ENCODE data around the gene DCAF17. TPM values are rescaled to one million over a fixed set of nuclear protein-coding genes. Genes with fewer than 3 reads are reported as not detected.
A peak's percentile ranks its signal among the peaks of the same experiment; 100 is the strongest.
"Not testable (repeated sequence)": the region's sequence is repeated elsewhere in the genome, so short reads cannot be mapped to it uniquely, and the experiment has no call there.

DCAF17 gene
- total RNA-seq, 1 donor from 2014 or later, result 6.9 TPM

DNA sequence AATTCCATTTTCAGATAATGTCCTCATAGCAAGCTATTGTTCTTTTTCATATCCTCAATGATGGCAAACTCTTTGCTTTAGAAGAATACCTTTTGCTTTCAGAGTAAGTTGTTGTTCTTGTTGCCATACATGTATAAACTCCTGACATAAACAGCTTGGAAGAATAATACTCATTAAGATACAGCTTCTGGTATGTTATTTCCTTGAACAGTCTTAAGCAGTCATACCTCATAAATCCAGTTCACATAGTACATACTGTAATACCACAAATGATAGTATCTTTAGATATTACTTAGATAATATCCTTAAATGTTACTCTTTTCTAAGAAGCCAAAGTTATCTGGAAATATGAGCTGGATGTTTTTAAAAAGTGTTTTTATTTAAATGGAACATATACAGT lies 23.4 kb upstream of the DCAF17 start:
- ATAC-seq, result no peak
- no peak for DNase-seq (ENCODE audit: low spot score)

DNA sequence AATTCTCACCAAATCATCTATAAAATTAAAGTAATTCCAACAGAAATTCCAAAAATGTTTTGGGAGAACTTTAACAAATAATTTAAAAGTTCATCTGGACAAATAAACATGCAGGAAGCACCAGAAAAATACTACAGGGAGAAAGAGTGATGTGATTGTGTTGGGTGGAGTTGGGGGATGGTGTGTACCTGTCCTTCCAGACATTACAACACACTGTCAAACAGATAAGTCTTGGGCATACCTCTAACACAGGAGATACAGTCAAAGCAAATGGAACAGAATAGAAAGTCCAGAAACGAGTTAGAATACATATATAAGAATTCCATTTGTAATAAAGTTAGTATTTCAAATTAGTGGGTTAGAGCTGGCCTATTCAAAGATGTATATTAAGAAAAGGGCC lies 22.8 kb upstream of the DCAF17 start:
- ATAC-seq (peak; percentile 49), DNase-seq (ENCODE audit: low spot score) (no peak)

DNA sequence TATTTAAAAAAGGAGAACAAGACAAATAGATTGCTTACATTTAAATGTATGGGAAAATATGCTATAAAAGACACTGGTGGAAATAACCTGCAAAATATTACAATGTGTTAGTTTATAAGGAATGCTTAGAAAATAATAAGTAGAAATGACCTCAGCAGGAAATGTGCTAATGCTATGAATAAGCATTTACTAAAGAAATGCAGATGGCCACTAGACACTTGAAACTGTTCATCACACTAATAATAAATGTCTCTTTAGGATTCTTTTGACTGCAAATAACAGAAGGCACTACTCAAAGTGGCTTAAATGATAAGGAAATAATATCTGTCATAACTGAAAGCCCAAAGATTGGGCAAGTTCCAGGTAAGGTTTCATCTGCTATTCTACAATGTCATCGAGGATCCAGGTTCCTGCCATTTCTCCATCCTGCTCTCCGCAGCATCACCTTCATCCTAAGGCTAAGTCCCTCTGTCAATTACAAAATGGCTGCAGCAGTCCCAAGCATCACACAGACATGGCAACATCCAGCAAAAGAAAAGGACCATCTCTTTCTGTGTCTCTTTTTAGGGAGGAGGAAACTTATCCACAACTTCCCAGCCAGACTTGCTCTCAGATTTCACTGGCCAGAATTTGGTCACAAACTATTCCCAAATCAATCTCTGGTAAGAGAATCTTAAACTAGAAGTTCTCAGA lies 22.1 kb upstream of the DCAF17 start:
- ATAC-seq, result no peak
- DNase-seq (ENCODE audit: low spot score), result no peak

DNA sequence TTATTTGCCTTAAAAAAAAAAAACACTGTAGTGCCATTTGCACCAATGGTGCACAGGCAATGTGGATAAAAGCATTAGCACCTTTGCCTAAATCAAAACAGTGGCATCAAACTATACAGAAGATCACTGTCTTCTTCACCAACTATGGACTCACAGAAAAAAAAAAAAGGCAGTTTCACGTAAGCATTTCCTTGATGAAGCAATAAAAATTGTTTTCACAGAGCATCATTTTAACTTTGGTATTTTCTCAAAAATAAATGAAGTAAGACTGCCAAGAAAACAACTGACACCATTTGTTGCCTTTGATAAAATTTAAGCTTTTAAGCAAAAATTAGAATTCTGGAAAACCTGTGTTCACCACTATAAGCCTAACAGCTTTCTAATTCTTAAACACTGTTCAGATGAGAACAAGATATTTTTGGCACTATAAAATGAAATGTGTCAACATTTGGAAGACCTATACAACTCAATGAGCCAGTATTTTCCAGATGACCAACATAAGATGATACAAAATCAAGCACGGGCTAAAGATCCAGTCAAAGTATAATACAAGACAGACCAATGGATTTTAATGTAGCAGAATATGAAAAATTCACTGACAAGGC lies 21.4 kb upstream of the DCAF17 start:
- DNase-seq (ENCODE audit: low spot score), result no peak
- no peak for ATAC-seq

DNA sequence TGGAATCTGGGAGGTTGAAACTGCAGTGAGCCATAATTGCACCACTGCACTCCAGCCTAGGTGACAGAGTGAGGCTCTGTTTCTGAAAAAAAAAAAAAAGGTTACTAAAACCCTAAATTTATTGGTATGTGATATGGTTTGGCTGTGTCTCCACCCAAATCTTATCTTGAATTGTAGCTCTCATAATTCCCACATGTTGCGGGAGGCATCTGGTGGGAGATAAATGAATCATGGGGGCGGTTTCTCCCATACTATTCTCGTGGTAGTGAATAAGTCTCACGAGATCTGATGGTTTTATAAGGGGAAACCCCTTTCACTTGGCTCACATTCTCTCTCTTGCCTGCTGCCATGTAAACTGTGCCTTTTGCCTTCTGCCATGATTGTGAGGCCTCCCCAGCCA lies 19.4 kb upstream of the DCAF17 start:
- DNase-seq (ENCODE audit: low spot score); ATAC-seq: not testable (repeated sequence)

DNA sequence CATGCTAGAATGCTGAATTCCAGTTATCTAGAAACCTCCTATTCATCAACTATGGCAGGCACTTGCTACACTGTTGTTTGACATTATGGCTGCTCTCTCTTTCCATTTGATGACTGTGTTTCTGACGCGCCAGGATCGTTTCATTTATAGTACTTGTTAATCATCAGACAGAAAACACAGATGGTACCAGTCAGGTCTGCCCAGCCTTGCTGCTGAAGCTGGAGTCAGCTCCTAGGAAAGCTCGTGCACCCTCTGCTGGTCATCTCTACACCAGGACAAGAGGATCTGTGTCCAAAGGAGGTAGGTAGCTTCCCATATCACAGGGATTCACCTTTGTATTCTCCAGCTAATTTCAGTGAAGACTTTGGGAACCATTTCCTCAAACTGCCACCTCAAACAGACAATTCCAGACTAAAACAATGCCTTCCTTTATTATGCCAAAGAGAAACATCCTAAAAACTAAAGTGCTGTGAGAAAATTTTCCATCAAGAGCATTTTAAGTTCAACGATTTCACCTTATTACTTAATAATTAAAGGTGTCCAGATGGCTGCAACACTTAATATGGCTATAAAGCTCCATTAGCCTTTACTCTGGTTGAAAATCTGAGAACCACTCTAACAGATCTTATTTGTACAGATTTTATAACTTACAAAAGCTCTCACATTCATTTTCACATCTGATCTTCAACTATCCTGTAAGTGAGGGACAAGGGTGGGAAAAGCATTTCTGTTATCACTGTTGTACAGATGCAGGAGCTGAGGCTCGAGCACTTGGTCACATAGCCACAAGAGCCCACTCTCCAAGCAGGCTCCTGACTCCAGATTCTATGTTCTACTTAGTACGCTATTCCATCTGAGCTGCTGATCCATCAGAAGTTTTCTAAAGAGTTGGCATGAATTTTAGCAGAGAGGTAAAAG lies 17.8 kb upstream of the DCAF17 start:
- peak; percentile 100 for ATAC-seq
- peak; percentile 88 for DNase-seq (ENCODE audit: low spot score)

DNA sequence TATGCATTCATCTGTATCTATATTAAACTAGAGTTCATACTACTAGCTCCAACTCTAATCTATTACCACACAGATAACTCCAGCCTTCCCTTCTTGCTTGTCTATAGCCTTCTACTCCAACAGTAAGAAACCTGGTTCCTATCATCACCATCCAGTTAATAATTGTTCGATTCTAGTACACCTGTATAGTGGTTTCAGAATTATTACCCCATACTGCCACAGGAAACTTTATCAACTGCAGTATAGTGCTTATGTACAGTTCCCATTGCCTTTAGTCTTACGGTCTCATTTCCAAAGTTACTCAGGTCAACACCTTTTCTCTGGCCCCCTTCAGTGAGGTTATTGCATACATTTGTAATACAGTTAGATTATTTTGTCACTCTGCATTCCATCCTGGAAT lies 14.7 kb upstream of the DCAF17 start:
- DNase-seq (ENCODE audit: low spot score) (no peak), ATAC-seq (no peak)

DNA sequence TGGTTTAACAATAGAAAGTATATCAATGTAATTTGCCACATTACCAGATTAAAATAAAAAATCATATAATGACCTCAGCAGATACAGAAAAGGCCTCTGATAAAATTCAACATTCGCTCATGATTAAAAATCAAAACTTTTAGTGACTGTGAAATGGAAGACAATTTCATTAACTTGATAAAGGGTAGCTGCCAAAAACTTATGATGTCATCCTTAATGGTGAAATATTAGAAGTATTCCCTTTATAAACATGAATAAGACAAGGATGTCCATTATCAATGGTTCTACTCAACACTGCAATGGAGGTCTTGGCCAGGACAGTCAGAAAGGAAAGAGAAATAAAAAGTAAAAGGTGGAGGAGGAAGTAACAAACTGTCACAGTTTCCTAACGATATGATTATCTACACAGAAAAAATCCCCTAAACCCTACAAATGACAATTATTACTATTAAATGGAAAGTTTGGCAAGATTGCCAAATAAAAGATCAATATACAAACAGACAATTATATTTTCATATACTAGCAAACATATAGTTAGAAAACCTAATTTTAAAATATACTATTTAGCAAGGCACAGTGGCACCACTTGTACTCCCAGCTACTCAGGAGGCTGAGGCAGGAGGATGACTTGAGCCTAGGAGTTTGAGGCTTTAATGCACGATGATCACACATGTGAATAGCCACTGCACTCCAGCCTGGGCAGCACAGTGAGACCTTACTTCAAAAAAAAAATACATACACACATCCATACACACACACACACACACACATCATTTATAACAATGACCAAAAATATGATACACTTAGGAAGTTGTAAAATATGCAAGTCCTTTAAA lies 13.1 kb upstream of the DCAF17 start:
- DNase-seq (ENCODE audit: low spot score) (no peak), ATAC-seq (no peak)

DNA sequence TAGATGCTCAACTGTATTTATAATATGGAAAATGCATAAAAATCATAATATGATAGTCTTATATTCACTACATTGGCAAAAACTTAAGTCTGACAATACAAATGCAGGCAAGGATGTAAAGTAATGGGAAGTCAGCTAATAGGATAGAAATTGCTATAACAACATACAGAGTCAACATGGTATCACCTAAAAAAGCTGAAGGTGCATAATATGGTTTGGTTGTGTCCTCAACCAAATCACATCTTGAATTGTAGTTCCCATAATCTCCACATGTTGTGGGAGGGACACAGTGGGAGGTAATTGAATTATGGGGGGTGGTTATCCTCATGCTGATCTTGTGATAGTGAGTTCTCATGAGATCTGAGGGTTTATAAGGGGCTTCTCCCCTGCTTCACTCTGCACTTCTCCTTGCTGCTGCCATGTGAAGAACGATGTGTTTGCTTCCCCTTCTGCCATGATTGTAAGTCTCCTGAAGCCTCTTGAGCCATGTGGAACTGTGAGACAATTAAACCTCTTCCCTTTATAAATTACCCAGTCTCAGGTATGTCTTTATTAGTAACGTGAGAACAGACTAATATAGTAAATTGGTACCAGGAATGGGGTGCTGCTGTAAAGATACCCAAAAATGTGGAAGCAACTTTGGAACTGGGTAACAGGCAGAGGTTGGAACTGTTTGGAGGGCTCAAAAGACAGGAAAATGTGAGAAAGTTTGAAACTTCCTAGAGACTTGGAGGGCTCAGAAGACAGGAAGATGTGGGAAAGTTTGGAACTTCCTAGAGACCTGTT lies 11.1 kb upstream of the DCAF17 start:
- not testable (repeated sequence) for DNase-seq (ENCODE audit: low spot score); ATAC-seq

DNA sequence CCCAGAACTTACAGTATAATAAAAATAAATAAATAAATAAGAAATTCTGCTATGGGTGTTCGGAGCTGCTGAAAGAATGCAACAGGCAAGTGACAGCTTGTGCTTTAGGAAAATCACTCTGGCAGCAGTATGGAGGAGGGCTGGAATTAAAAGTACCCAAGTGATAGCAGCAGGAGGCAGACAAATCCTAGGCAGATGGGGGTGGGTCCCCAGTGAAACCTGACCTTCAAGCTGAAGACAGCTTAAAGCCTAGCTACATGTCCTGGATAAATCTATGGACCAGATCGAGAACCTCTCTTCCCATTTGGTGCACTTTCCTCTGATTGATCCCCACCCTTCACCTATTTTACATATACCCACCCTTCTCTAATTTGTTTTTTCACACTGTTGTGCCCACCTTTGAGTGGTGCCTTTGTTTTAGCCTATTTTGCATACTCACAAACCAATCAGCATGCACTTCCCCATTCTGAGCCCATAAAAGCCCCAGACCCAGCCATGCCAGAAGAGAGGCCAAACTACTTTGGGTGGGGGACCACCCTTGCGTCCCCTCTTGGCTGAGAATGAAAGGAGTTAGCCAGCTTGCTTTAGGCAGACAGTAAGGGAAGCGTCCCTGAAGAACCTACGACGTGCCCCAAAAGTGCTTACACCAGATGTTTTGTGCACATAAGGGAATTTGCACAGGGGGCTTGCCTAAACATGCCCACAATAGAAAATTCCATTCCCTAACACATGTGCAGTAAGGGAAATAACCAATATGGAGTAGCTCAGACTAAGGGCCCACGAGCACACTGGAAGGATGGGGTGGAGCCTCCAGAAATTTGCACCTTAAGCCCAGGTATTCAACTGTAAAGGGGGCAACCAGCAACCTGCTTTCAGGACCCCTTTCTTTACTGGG lies 3.3 kb upstream of the DCAF17 start:
- ATAC-seq (no peak), DNase-seq (ENCODE audit: low spot score) (no peak)

DNA sequence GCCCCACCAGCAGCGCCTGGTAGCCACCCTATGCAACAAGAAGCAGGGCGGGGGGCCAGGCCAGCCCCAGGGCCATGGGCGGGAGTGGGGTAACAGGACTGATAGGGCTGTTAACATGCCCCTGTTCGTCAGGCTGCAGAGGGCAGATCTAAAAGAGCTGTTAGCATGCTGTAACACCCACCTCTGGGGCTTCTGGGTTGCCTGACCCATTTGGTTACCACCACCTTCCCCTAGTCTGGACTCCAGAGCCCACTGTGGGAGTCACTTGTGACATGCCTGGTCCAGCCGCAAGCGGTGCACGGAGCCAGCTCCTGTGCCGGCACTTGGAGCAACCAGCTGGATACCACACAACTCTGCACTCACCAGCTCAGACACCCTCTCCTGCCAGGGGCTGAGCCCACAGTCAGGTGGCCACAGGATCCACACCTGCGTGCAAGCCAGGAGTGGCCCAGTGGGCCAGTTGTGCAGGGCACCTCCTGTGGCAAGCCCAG lies 2.3 kb upstream of the DCAF17 start:
- ATAC-seq (no peak), DNase-seq (ENCODE audit: low spot score) (no peak)

DNA sequence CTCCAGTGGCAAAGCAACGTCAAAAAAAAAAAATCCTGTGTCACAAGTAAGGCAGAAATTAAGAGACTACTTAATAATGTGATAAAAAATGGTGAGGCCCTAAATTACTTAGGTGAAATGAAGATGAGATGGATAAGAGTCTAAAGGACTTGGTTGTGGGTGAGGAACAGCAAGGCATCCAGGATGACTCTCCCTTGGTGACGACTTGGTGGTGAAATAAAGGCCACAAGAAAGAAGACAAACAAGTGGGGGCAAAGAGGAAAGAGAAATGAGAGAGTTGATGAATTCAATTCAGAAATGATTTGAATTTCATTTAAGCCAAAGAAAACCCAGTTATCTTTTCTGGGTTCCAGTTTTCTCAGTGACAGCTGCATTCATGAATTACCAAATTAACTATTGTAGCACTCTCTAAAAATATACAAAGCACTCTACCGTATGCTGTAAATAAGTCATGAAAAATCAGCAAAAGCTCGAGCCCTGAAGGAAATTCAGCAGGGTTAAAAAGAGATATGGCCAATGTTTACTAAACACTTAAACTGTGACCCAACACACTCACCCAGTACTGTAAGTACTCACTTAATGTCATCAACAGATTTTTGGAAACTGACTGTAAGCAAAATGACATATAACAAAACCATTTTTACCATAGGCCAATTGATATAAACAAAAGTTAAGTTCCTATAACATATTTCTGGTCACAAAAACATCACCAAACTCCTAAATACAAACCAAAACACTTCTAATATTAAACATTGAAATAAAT lies 1.6 kb upstream of the DCAF17 start:
- no peak for DNase-seq (ENCODE audit: low spot score)
- no peak for ATAC-seq

DNA sequence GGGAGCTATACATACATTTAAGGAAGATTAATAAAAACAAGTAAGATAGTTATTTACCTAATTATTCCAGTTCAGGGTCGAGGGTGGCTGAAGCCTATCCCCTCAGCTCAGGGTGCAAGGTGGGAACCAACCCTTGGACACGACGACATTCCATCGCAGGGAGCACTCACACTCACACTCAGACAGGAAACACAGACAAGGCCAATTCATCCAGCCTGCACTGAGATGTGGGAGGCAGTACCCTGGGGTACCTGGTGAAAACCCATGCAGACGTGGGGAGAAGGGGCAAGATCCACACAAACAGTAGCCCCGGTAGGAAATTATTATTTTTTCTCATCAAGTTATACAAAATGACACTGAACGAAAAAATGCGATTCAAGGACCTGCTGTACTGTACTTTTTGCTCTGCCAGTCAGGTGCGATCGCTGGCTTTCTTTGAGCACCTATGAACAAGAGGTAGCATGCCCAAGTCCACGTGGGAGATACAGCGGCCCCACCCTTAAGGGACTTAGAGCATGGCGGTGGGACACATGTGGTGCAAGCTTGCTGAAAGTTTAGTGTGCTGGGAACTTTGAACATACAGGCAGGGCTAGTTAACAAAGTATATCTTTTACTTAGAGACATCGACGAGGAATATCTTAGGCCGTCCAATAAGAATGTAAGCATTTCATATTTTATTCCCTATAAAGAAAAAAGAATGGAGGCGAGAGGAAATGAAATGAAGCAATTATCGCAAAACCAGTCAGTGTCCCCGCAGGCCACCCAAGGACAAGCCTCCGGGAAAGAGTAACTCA lies 860 bp upstream of the DCAF17 start:
- ATAC-seq (no peak), DNase-seq (ENCODE audit: low spot score) (no peak)

DNA sequence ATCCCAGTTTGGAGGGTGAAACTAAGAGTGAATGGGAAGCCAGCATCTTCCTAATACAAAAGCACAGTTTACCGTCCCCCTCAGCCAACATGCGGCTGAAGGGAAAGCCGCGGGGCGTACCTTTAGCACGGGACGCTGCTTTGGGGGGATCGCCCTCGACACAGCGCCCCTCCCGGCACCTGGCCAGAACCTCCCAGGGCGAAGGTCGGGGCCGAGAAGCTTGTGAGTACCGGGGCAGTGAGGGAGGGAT lies 338 bp upstream of the DCAF17 start, which contains the start of gene METTL8:
METTL8 (minus strand) TSS at position 228 of the 250 bp plus-strand sequence. CDS start 41,805 bp downstream, outside the sequence.
- DNase-seq (ENCODE audit: low spot score), result no peak
- no peak for ATAC-seq

DNA sequence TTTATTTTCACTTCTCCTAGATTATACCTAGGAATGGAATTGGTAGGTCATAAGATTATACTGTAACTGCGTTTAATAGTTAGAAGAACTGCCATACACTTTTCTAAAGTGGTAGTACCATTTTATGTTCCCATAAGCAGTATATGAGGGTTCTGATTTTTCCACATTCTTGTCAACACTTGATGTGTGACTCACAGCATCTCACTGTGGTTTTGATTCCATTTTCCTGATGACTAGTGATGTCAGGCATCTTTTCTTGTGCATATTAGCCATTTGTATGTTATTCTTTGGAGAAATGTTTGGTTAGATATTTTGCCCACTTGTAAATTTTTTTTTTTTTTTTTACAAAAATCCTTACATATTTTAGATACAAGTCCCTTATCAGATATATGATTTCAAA lies 2.3 kb downstream of the DCAF17 start:
- ATAC-seq (no peak), DNase-seq (ENCODE audit: low spot score) (no peak)

DNA sequence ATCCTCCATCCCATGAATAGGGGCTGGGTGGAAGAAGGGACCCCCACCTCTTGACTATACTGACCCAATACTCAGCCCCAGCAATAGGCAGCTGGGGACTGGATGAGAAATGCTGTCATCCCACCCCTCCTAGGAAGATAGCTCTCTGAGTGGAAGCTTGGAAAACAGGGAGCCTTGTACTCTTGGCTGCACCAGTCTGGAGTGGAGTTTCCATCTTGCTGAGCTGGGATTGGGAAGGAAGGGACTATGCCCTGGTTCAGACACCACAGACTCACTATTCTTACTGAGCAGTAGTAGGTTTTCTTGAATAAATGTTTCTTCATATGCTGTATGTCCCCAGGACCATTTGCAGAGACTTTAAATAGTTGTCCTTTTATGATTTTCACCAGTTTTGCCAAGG lies 7.4 kb downstream of the DCAF17 start:
- no peak for DNase-seq (ENCODE audit: low spot score)
- ATAC-seq, result no peak

DNA sequence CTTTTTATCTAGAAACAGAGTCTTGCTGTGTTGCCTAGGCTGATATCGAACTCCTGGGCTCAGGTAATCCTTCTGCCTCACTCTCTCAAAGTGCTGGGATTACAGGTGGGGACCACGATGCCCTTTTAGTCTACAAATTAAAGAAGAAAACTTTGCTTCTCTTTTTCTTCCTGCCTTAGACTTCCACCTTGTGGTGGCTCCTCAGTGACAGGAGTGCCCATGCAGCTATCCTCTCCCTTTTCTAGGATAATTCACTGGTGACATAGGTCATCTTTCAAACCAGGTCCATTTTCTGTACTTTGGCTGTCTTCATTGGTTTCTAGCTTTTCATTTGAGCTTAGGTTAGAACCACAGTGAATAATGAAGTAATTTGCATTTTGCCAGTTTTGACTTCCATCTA lies 13.6 kb downstream of the DCAF17 start:
- no peak for ATAC-seq

DNA sequence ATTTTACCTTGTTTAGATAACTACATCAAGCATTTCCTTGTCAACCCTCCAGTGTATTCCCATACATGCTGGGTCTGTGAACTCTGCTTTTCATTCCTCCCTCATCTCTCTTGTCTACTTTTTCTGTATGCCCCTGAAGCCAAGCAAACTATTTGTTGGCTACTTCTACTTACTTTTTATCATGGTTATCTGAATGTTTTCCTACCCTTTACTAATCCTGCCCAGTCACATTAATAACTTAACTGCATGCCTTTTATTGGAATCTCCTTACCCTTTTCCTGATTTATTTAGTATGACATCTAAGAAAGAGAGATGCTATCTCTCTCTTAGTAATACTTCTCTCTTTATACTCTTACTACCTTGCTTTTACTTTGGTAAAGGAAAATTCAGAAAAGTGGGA lies 17.0 kb downstream of the DCAF17 start:
- no peak for DNase-seq (ENCODE audit: low spot score)
- no peak for ATAC-seq

More for the DNA sequence above, 13.6 kb downstream of the DCAF17 start:
- no peak for DNase-seq (ENCODE audit: low spot score)

Measured in left lobe of liver (tissue), 2 donors.